Panc1 (cell line): ENCODE measurements around the gene CPHXL2.

ENCODE experiments used
- POLR2AphosphoS5 ChIP-seq: IDR thresholded peaks from 2 replicates; pipeline ENCODE4 v1.6.1; 2012; ENCODE audit warnings: mild to moderate bottlenecking, low read depth, low read length, moderate library complexity
- SIN3A ChIP-seq: IDR thresholded peaks from 2 replicates; pipeline ENCODE4 v1.6.1; 2012; ENCODE audit warnings: low read depth, mild to moderate bottlenecking, low read length, moderate library complexity, borderline replicate concordance; ENCODE audit not compliant: insufficient read depth
- TCF7L2 ChIP-seq: IDR thresholded peaks from 2 replicates; pipeline ENCODE4 v1.6.1; 2011; ENCODE audit warnings: mild to moderate bottlenecking, low read depth, low read length, inconsistent platforms
- TF ChIP-seq, protein P1 (sequence below): fragments of 450-650 bp; IDR thresholded peaks from 2 replicates; pipeline ENCODE4 v1.5.1; 2017; ENCODE audit warnings: mild to moderate bottlenecking
- TF ChIP-seq, protein P2 (sequence below), 2 experiments: IDR thresholded peaks; 2 replicates each; pipeline ENCODE4 v1.6.1; 2011 to 2012; ENCODE audit warnings: low read depth in 2 of 2, control low read depth in 1 of 2, low read length in 1 of 2, mild to moderate bottlenecking in 1 of 2, moderate library complexity in 1 of 2; ENCODE audit not compliant: insufficient read depth in 1 of 2

DNA sequence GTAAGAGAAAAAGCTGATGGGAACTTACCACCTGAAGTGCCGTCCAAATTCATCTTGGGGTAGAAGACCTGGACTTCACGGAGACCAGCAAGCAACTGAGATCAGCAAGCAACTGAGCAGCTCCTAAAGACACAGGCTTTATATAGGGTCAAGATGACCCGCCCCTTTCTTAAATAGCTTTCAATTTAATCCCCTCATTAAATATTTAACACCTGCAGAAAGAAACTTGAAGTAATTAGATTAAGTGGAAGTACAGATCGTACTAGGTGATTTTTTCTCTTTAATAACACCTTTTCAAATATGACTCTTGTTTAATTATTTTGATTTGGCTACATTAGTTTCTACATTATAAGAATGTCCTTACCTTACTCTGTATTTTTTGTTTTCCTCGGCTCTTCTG, 49.6 kb upstream of the CPHXL2 start, which contains the start of gene CPHXL:
- TF ChIP-seq, protein P1, sequence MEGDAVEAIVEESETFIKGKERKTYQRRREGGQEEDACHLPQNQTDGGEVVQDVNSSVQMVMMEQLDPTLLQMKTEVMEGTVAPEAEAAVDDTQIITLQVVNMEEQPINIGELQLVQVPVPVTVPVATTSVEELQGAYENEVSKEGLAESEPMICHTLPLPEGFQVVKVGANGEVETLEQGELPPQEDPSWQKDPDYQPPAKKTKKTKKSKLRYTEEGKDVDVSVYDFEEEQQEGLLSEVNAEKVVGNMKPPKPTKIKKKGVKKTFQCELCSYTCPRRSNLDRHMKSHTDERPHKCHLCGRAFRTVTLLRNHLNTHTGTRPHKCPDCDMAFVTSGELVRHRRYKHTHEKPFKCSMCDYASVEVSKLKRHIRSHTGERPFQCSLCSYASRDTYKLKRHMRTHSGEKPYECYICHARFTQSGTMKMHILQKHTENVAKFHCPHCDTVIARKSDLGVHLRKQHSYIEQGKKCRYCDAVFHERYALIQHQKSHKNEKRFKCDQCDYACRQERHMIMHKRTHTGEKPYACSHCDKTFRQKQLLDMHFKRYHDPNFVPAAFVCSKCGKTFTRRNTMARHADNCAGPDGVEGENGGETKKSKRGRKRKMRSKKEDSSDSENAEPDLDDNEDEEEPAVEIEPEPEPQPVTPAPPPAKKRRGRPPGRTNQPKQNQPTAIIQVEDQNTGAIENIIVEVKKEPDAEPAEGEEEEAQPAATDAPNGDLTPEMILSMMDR, result no peak
- TF ChIP-seq, protein P2, sequence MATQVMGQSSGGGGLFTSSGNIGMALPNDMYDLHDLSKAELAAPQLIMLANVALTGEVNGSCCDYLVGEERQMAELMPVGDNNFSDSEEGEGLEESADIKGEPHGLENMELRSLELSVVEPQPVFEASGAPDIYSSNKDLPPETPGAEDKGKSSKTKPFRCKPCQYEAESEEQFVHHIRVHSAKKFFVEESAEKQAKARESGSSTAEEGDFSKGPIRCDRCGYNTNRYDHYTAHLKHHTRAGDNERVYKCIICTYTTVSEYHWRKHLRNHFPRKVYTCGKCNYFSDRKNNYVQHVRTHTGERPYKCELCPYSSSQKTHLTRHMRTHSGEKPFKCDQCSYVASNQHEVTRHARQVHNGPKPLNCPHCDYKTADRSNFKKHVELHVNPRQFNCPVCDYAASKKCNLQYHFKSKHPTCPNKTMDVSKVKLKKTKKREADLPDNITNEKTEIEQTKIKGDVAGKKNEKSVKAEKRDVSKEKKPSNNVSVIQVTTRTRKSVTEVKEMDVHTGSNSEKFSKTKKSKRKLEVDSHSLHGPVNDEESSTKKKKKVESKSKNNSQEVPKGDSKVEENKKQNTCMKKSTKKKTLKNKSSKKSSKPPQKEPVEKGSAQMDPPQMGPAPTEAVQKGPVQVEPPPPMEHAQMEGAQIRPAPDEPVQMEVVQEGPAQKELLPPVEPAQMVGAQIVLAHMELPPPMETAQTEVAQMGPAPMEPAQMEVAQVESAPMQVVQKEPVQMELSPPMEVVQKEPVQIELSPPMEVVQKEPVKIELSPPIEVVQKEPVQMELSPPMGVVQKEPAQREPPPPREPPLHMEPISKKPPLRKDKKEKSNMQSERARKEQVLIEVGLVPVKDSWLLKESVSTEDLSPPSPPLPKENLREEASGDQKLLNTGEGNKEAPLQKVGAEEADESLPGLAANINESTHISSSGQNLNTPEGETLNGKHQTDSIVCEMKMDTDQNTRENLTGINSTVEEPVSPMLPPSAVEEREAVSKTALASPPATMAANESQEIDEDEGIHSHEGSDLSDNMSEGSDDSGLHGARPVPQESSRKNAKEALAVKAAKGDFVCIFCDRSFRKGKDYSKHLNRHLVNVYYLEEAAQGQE (IDR thresholded peaks at IDR 0.05; ENCODE audit: insufficient read depth in 1 of 2, low read depth in 2 of 2, low read length in 1 of 2), result no peak
- no peak for TF ChIP-seq POLR2AphosphoS5
- TF ChIP-seq SIN3A, result no peak
- no peak for TF ChIP-seq TCF7L2
